Thyroid gland (tissue), 4 donors: ENCODE measurements around the gene LRP8. TPM values are rescaled to one million over a fixed set of nuclear protein-coding genes. Genes with fewer than 3 reads are reported as not detected.
A peak's percentile ranks its signal among the peaks of the same experiment; 100 is the strongest.

Source experiments
- DNase-seq, 2 donors: peaks; one replicate each; pipeline ENCODE4 v3.0.0-alpha.2; 2019
- H3K27ac ChIP-seq, 3 donors: fragments of 200-600 bp; sonication (generic); 1 replicate in 2 of 3; 2 replicates in 1 of 3; pipeline ENCODE4 v1.5.1; 2016 to 2019; ENCODE audit warnings: mild to moderate bottlenecking in 1 of 3, moderate library complexity in 1 of 3
- H3K27me3 ChIP-seq: fragments of 200-600 bp; sonication (generic); one replicate; pipeline ENCODE4 v1.5.1; 2019
- H3K36me3 ChIP-seq, 2 donors: fragments of 200-600 bp; sonication (generic); one replicate each; pipeline ENCODE4 v1.5.1; 2016 to 2019
- H3K4me1 ChIP-seq, 2 donors: fragments of 200-600 bp; sonication (generic); one replicate each; pipeline ENCODE4 v1.5.1; 2017 to 2019
- H3K4me3 ChIP-seq, 3 donors: fragments of 200-600 bp; sonication (generic); replicated peaks in 1 of 3; 1 replicate in 2 of 3; 2 replicates in 1 of 3; pipeline ENCODE4 v1.5.1; 2016; ENCODE audit warnings: mild to moderate bottlenecking in 1 of 3
- H3K9me3 ChIP-seq: fragments of 200-600 bp; sonication (generic); one replicate; pipeline ENCODE4 v1.5.1; 2017
- POLR2A ChIP-seq, 2 donors: fragments of 450-650 bp; IDR thresholded peaks; one replicate each; pipeline ENCODE4 v1.6.1; 2017; ENCODE audit warnings: antibody characterized with exemption in 2 of 2, mild to moderate bottlenecking in 2 of 2, moderate library complexity in 1 of 2
- WGBS, 2 donors: methylation state at CpG; one replicate each; pipeline ENCODE4 v1.1.5; 2017; 5-methylcytosine and 5-hydroxymethylcytosine counted together
- intact Hi-C: fragments of 100-400 bp; cut with DNase I; formaldehyde crosslinking; loops from one replicate; pipeline ENCODE4 v1.15.1; 2023
- total RNA-seq, 4 donors: library from RNA; depleted of rRNA; stranded (reverse); fragments of >200 nt; gene quantifications; one replicate each; pipeline ENCODE4 v1.2.3, GENCODE V29; 2016
- TF ChIP-seq, protein P1 (sequence below), 6 experiments: fragments of 200-600 bp in 3 of 6; fragments of 450-650 bp in 3 of 6; sonication (generic) in 3 of 6; IDR thresholded peaks; one replicate each; pipeline ENCODE4 v1.5.1; 2016 to 2019; ENCODE audit warnings: antibody characterized with exemption in 6 of 6, mild to moderate bottlenecking in 2 of 6, inconsistent platforms in 1 of 6, moderate library complexity in 1 of 6

The LRP8 gene
- total RNA-seq, 4 donors from 2014 or later: 92.8 to 200 (median 143) TPM

DNA sequence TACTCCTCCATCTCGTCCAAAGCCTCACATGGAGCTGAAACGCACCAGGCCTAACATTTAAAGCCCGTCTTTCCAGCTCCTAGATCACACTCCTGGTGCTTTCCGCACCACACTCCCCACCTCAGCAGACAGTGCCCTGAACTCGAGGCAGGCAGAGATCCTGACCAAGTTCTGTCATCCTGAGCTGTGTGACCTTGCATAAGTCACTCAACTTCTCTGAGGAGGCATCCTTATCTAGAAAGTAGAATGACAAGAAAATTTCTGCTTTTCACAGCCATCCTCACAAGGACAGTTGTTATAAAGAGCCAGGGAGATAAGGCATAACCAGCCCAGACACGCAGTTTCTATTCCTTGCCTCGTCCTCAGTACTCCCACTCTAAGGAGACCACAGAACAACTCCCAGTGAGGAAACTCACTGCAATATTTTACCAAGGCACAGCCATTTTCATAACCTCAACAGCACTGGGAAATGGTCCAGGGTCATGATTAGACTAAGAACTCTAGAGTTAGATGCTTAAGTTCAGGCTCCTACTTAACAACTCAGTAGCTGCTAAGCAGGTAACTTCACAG is 3.1 kb downstream of the LRP8 start:
- Histone ChIP-seq H3K36me3 (peaks cover 4 to 17% of the 10 kb centered on the region in 2 donors), H3K27ac (peak overlapping the region; percentile 0 to 62 (median 39)), H3K4me1 (peaks cover 25 to 30% of the 10 kb centered on the region in 2 donors), H3K9me3 (no peaks in the 10 kb centered on the region), H3K27me3 (no peaks in the 10 kb centered on the region), H3K4me3 (no peak overlapping the region)
- peak; percentile 18 to 32 for DNase-seq
- TF ChIP-seq, protein P1, sequence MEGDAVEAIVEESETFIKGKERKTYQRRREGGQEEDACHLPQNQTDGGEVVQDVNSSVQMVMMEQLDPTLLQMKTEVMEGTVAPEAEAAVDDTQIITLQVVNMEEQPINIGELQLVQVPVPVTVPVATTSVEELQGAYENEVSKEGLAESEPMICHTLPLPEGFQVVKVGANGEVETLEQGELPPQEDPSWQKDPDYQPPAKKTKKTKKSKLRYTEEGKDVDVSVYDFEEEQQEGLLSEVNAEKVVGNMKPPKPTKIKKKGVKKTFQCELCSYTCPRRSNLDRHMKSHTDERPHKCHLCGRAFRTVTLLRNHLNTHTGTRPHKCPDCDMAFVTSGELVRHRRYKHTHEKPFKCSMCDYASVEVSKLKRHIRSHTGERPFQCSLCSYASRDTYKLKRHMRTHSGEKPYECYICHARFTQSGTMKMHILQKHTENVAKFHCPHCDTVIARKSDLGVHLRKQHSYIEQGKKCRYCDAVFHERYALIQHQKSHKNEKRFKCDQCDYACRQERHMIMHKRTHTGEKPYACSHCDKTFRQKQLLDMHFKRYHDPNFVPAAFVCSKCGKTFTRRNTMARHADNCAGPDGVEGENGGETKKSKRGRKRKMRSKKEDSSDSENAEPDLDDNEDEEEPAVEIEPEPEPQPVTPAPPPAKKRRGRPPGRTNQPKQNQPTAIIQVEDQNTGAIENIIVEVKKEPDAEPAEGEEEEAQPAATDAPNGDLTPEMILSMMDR (IDR thresholded peaks at IDR 0.05): no peak
- no peak for TF ChIP-seq POLR2A (IDR thresholded peaks at IDR 0.05)
- intact Hi-C loops: no loop called here
- 75 to 79% methylated on average over 7 of the region's 7 CpGs for WGBS, 2 donors

DNA sequence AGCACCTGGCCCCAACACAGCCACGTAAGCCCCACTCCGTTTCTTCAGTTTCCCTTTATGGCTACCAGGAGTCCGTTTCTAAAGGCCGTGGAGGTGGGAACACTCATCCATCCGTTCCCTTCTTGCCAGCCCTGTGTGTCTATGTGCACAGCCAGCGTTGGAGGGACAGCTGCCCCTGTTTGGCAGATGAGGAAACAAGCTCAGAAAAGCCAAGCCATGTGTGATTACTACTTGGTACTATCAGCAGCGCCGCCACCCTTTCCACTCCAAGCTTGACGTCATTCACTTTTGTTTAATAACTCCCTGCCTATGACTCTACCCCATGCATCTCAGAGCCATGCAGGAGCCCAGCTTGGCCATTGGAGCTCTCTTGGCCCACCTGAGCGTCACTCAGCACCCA is 3.5 kb downstream of the LRP8 start:
- intact Hi-C loops: no loop called here
- peak overlapping the region in 2 of 3 donors; percentile 0 to 39 for H3K27ac ChIP-seq
- no peaks in the 10 kb centered on the region for H3K9me3 ChIP-seq
- H3K4me3 ChIP-seq: no peak overlapping the region
- peaks cover 25 to 30% of the 10 kb centered on the region in 2 donors for H3K4me1 ChIP-seq
- DNase-seq: no peak
- TF ChIP-seq POLR2A (IDR thresholded peaks at IDR 0.05): no peak
- TF ChIP-seq, protein P1 (IDR thresholded peaks at IDR 0.05): no peak
- H3K36me3 ChIP-seq: peaks cover 4 to 17% of the 10 kb centered on the region in 2 donors
- WGBS, 2 donors: 85% methylated on average over 10 of the region's 10 CpGs
- H3K27me3 ChIP-seq: no peaks in the 10 kb centered on the region

DNA sequence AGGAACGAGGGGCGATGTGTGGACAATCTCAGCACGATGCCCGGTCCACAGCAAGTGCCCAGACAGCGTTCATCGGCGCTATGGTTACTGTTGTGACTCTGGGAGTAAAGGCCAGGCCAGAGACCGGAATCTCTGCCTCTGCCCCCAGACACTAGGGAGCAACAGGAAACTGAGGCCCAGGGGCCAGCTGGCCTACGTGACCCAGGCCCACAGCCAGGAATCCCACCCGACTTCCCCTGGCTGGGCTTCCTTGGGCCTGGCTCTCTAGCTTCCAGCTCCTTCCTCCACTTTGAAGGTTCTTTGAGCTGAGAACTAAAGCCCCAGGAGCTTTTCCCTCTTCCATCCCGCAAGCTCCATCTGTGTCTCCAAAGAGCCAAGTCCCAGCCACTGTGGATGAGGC is 4.6 kb downstream of the LRP8 start:
- DNase-seq: no peak
- no peak for TF ChIP-seq POLR2A (IDR thresholded peaks at IDR 0.05)
- TF ChIP-seq, protein P1 (IDR thresholded peaks at IDR 0.05): no peak
- Histone ChIP-seq H3K27me3 (no peaks in the 10 kb centered on the region), H3K4me3 (no peak overlapping the region), H3K36me3 (peaks cover 4 to 17% of the 10 kb centered on the region in 2 donors), H3K4me1 (peaks cover 23 to 26% of the 10 kb centered on the region in 2 donors), H3K9me3 (no peaks in the 10 kb centered on the region), H3K27ac (no peak overlapping the region)
- intact Hi-C loops: no loop called here
- WGBS, 2 donors: 92 to 93% methylated on average over 11 of the region's 11 CpGs

GRCh38 chr1:53321776-53322602 is 5.9 kb downstream of the LRP8 start:
- DNase-seq: no peak
- intact Hi-C loops: no loop called here
- peaks cover 19 to 34% of the 10 kb centered on the region in 2 donors for H3K4me1 ChIP-seq
- no peak overlapping the region for H3K4me3 ChIP-seq
- H3K27ac ChIP-seq: no peak overlapping the region
- peaks cover 4 to 17% of the 10 kb centered on the region in 2 donors for H3K36me3 ChIP-seq
- 84 to 89% methylated on average over 11 of the region's 11 CpGs for WGBS, 2 donors
- no peak for TF ChIP-seq POLR2A (IDR thresholded peaks at IDR 0.05)
- TF ChIP-seq, protein P1 (IDR thresholded peaks at IDR 0.05): no peak
- H3K9me3 ChIP-seq: no peaks in the 10 kb centered on the region
- H3K27me3 ChIP-seq: no peaks in the 10 kb centered on the region

DNA sequence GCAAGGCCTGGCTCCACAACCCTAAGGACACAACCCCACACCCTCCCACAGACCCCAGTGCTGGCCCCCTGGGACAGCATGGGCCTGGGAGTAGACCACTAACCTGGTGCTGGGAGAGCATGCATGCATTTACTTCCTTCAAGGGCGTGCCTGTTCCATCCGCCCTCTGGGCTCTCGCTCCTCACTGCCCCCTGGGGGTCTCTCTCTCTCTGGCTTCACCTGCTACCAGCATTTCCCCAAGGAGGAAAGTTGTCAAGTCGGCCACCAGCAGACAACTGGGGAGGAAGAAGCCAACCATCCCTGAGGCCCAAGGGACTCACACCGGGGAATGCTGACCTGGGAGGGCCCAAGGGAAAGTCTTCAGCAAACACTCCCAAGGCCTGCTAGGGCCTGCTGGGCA is 6.5 kb downstream of the LRP8 start:
- 91 to 94% methylated on average over 5 of the region's 5 CpGs for whole genome bisulfite sequencing, 2 donors
- Histone ChIP-seq H3K27me3 (no peaks in the 10 kb centered on the region), H3K4me1 (peaks cover 17 to 40% of the 10 kb centered on the region in 2 donors), H3K36me3 (peaks cover 4 to 17% of the 10 kb centered on the region in 2 donors), H3K4me3 (no peak overlapping the region), H3K27ac (no peak overlapping the region), H3K9me3 (no peaks in the 10 kb centered on the region)
- TF ChIP-seq POLR2A (IDR thresholded peaks at IDR 0.05): no peak
- TF ChIP-seq, protein P1 (IDR thresholded peaks at IDR 0.05): no peak
- intact Hi-C loops: no loop called here
- no peak for DNase-seq
